ENCODE measurements around the gene NCOA1.

NCOA1 gene

GRCh38 chr2:24724111-24724775 lies 233.2 kb downstream of the NCOA1 start:
- Histone ChIP-seq H3K9me3 (ENCODE audit: control insufficient read depth, low read length) (no peaks in the 10 kb centered on the region), H3K9ac (ENCODE audit: low read length) (no peak overlapping the region), H3K4me3 (ENCODE audit: low read length) (no peak overlapping the region), H3K4me1 (ENCODE audit: control insufficient read depth, insufficient read depth, low read length) (no peaks in the 10 kb centered on the region), H3K36me3 (ENCODE audit: control insufficient read depth, insufficient read depth, low read length) (no peaks in the 10 kb centered on the region), H3K27me3 (ENCODE audit: control insufficient read depth, insufficient read depth, low read length) (no peaks in the 10 kb centered on the region)

- no peak overlapping the region for H3K4me3 ChIP-seq (ENCODE audit: low read length)
- no peaks in the 10 kb centered on the region for H3K36me3 ChIP-seq (ENCODE audit: control insufficient read depth, insufficient read depth, low read length)
- H3K4me1 ChIP-seq (ENCODE audit: control insufficient read depth, insufficient read depth, low read length), result no peaks in the 10 kb centered on the region
- H3K9me3 ChIP-seq (ENCODE audit: control insufficient read depth, low read length), result no peaks in the 10 kb centered on the region
- H3K27me3 ChIP-seq (ENCODE audit: control insufficient read depth, insufficient read depth, low read length), result no peaks in the 10 kb centered on the region
- no peak overlapping the region for H3K9ac ChIP-seq (ENCODE audit: low read length)
These were observed 234.9 kb downstream of the NCOA1 start for GRCh38 chr2:24725956-24726355.

GRCh38 chr2:24730481-24730880 lies 239.4 kb downstream of the NCOA1 start:
- Histone ChIP-seq H3K36me3 (ENCODE audit: control insufficient read depth, insufficient read depth, low read length) (no peaks in the 10 kb centered on the region), H3K9me3 (ENCODE audit: control insufficient read depth, low read length) (no peaks in the 10 kb centered on the region), H3K4me3 (ENCODE audit: low read length) (no peak overlapping the region), H3K9ac (ENCODE audit: low read length) (no peak overlapping the region), H3K4me1 (ENCODE audit: control insufficient read depth, insufficient read depth, low read length) (no peaks in the 10 kb centered on the region), H3K27me3 (ENCODE audit: control insufficient read depth, insufficient read depth, low read length) (no peaks in the 10 kb centered on the region)

GRCh38 chr2:24731040-24731439 lies 240.0 kb downstream of the NCOA1 start:
- H3K4me3 ChIP-seq (ENCODE audit: low read length), result no peak overlapping the region
- H3K27me3 ChIP-seq (ENCODE audit: control insufficient read depth, insufficient read depth, low read length), result no peaks in the 10 kb centered on the region
- H3K9me3 ChIP-seq (ENCODE audit: control insufficient read depth, low read length), result no peaks in the 10 kb centered on the region
- H3K9ac ChIP-seq (ENCODE audit: low read length), result no peak overlapping the region
- no peaks in the 10 kb centered on the region for H3K36me3 ChIP-seq (ENCODE audit: control insufficient read depth, insufficient read depth, low read length)
- H3K4me1 ChIP-seq (ENCODE audit: control insufficient read depth, insufficient read depth, low read length), result no peaks in the 10 kb centered on the region

GRCh38 chr2:24731923-24732322 lies 240.9 kb downstream of the NCOA1 start:
- no peaks in the 10 kb centered on the region for H3K27me3 ChIP-seq (ENCODE audit: control insufficient read depth, insufficient read depth, low read length)
- H3K9ac ChIP-seq (ENCODE audit: low read length), result no peak overlapping the region
- H3K4me3 ChIP-seq (ENCODE audit: low read length), result no peak overlapping the region
- H3K9me3 ChIP-seq (ENCODE audit: control insufficient read depth, low read length), result no peaks in the 10 kb centered on the region
- H3K36me3 ChIP-seq (ENCODE audit: control insufficient read depth, insufficient read depth, low read length), result no peaks in the 10 kb centered on the region
- no peaks in the 10 kb centered on the region for H3K4me1 ChIP-seq (ENCODE audit: control insufficient read depth, insufficient read depth, low read length)

- Histone ChIP-seq H3K9me3 (ENCODE audit: control insufficient read depth, low read length) (no peaks in the 10 kb centered on the region), H3K27me3 (ENCODE audit: control insufficient read depth, insufficient read depth, low read length) (no peaks in the 10 kb centered on the region), H3K4me1 (ENCODE audit: control insufficient read depth, insufficient read depth, low read length) (no peaks in the 10 kb centered on the region), H3K36me3 (ENCODE audit: control insufficient read depth, insufficient read depth, low read length) (no peaks in the 10 kb centered on the region), H3K9ac (ENCODE audit: low read length) (no peak overlapping the region), H3K4me3 (ENCODE audit: low read length) (no peak overlapping the region)
These were observed 243.7 kb downstream of the NCOA1 start for GRCh38 chr2:24734741-24735140.

GRCh38 chr2:24739354-24740025 lies 248.4 kb downstream of the NCOA1 start:
- no peaks in the 10 kb centered on the region for H3K9me3 ChIP-seq (ENCODE audit: control insufficient read depth, low read length)
- H3K27me3 ChIP-seq (ENCODE audit: control insufficient read depth, insufficient read depth, low read length), result no peaks in the 10 kb centered on the region
- no peaks in the 10 kb centered on the region for H3K4me1 ChIP-seq (ENCODE audit: control insufficient read depth, insufficient read depth, low read length)
- no peak overlapping the region for H3K9ac ChIP-seq (ENCODE audit: low read length)
- no peak overlapping the region for H3K4me3 ChIP-seq (ENCODE audit: low read length)
- peaks cover 4% of the 10 kb centered on the region for H3K36me3 ChIP-seq (ENCODE audit: control insufficient read depth, insufficient read depth, low read length)

GRCh38 chr2:24740142-24740541 lies 249.1 kb downstream of the NCOA1 start:
- Histone ChIP-seq H3K4me1 (ENCODE audit: control insufficient read depth, insufficient read depth, low read length) (no peaks in the 10 kb centered on the region), H3K4me3 (ENCODE audit: low read length) (no peak overlapping the region), H3K9ac (ENCODE audit: low read length) (no peak overlapping the region), H3K27me3 (ENCODE audit: control insufficient read depth, insufficient read depth, low read length) (no peaks in the 10 kb centered on the region), H3K9me3 (ENCODE audit: control insufficient read depth, low read length) (no peaks in the 10 kb centered on the region), H3K36me3 (ENCODE audit: control insufficient read depth, insufficient read depth, low read length) (peaks cover 4% of the 10 kb centered on the region)

GRCh38 chr2:24742730-24743129 lies 251.7 kb downstream of the NCOA1 start:
- no peaks in the 10 kb centered on the region for H3K9me3 ChIP-seq (ENCODE audit: control insufficient read depth, low read length)
- no peaks in the 10 kb centered on the region for H3K27me3 ChIP-seq (ENCODE audit: control insufficient read depth, insufficient read depth, low read length)
- no peak overlapping the region for H3K4me3 ChIP-seq (ENCODE audit: low read length)
- H3K36me3 ChIP-seq (ENCODE audit: control insufficient read depth, insufficient read depth, low read length), result peaks cover 4% of the 10 kb centered on the region
- H3K4me1 ChIP-seq (ENCODE audit: control insufficient read depth, insufficient read depth, low read length), result no peaks in the 10 kb centered on the region
- H3K9ac ChIP-seq (ENCODE audit: low read length), result no peak overlapping the region

GRCh38 chr2:24743924-24744323 lies 252.9 kb downstream of the NCOA1 start:
- H3K9me3 ChIP-seq (ENCODE audit: control insufficient read depth, low read length), result no peaks in the 10 kb centered on the region
- no peak overlapping the region for H3K4me3 ChIP-seq (ENCODE audit: low read length)
- peaks cover 4% of the 10 kb centered on the region for H3K36me3 ChIP-seq (ENCODE audit: control insufficient read depth, insufficient read depth, low read length)
- H3K4me1 ChIP-seq (ENCODE audit: control insufficient read depth, insufficient read depth, low read length), result no peaks in the 10 kb centered on the region
- no peak overlapping the region for H3K9ac ChIP-seq (ENCODE audit: low read length)
- no peaks in the 10 kb centered on the region for H3K27me3 ChIP-seq (ENCODE audit: control insufficient read depth, insufficient read depth, low read length)

- Histone ChIP-seq H3K9me3 (ENCODE audit: control insufficient read depth, low read length) (no peaks in the 10 kb centered on the region), H3K9ac (ENCODE audit: low read length) (no peak overlapping the region), H3K4me3 (ENCODE audit: low read length) (no peak overlapping the region), H3K4me1 (ENCODE audit: control insufficient read depth, insufficient read depth, low read length) (no peaks in the 10 kb centered on the region), H3K27me3 (ENCODE audit: control insufficient read depth, insufficient read depth, low read length) (no peaks in the 10 kb centered on the region), H3K36me3 (ENCODE audit: control insufficient read depth, insufficient read depth, low read length) (peaks cover 4% of the 10 kb centered on the region)
These were observed 253.3 kb downstream of the NCOA1 start for GRCh38 chr2:24744356-24744755.

GRCh38 chr2:24745825-24746224 lies 254.8 kb downstream of the NCOA1 start:
- Histone ChIP-seq H3K36me3 (ENCODE audit: control insufficient read depth, insufficient read depth, low read length) (peaks cover 4% of the 10 kb centered on the region), H3K9me3 (ENCODE audit: control insufficient read depth, low read length) (no peaks in the 10 kb centered on the region)

More at GRCh38 chr2:24745825-24746224, 254.8 kb downstream of the NCOA1 start:
- H3K4me1 ChIP-seq (ENCODE audit: control insufficient read depth, insufficient read depth, low read length), result no peaks in the 10 kb centered on the region
- H3K27me3 ChIP-seq (ENCODE audit: control insufficient read depth, insufficient read depth, low read length), result no peaks in the 10 kb centered on the region
- no peak overlapping the region for H3K9ac ChIP-seq (ENCODE audit: low read length)
- no peak overlapping the region for H3K4me3 ChIP-seq (ENCODE audit: low read length)

All from mucosa of stomach (tissue), 1 donor.